ENCODE data around the gene SFTPD. TPM values are rescaled to one million over a fixed set of nuclear protein-coding genes. Genes with fewer than 3 reads are reported as not detected.

Gene SFTPD
- total and polyA plus RNA-seq, 10 of the 15 experiments (the other 5 are each of a cell fraction or from before 2014, with no cell fraction given), result 0.31 TPM; not detected in 9

- in situ Hi-C loops (cut with MboI), result no loop called here
- ATAC-seq, result no peak
- BruUV-seq (replicated peaks), result no TSS peak
- TF ChIP-seq CREB1 (IDR thresholded peaks at IDR 0.05; ENCODE audit: low read depth) (no peak), ZNF592 (IDR thresholded peaks at IDR 0.05) (no peak), MTA3 (IDR thresholded peaks at IDR 0.05; ENCODE audit: borderline replicate concordance, low read length) (no peak), NR2C1 (IDR thresholded peaks at IDR 0.05) (no peak), HDAC6 (IDR thresholded peaks at IDR 0.05; ENCODE audit: unreplicated experiment) (no peak), SMAD5 (IDR thresholded peaks at IDR 0.05; ENCODE audit: low read depth) (no peak), TCF7 (IDR thresholded peaks at IDR 0.05; ENCODE audit: borderline replicate concordance) (no peak), PRDM15 (CRISPR knock-in tag; IDR thresholded peaks at IDR 0.05) (no peak), TARDBP (IDR thresholded peaks at IDR 0.05; ENCODE audit: borderline replicate concordance) (no peak), YBX1 (IDR thresholded peaks at IDR 0.05) (no peak), RELB (IDR thresholded peaks at IDR 0.05; ENCODE audit: low read depth) (no peak), TCF3 (IDR thresholded peaks at IDR 0.05; ENCODE audit: borderline replicate concordance, insufficient read depth, low read depth, low read length) (no peak), RFX5 (IDR thresholded peaks at IDR 0.05; ENCODE audit: low read depth, low read length) (no peak), PAX5 (IDR thresholded peaks at IDR 0.05; ENCODE audit: borderline replicate concordance, low read depth, low read length) (no peak), ZSCAN29 (IDR thresholded peaks at IDR 0.05) (no peak), HCFC1 (IDR thresholded peaks at IDR 0.05; ENCODE audit: low read length) (no peak), POU2F2 (IDR thresholded peaks at IDR 0.05; ENCODE audit: borderline replicate concordance, low read depth, low read length) (no peak), BHLHE40 (IDR thresholded peaks at IDR 0.05; ENCODE audit: borderline replicate concordance in 1 of 2, low read depth in 2 of 2, low read length in 1 of 2) (no peak)
Observed at GRCh38 chr10:79976999-79977398, 28.1 kb upstream of the SFTPD start.

More at GRCh38 chr10:79976999-79977398, 28.1 kb upstream of the SFTPD start:
- no peak overlapping the region for H3K9ac ChIP-seq (ENCODE audit: control insufficient read depth, insufficient read depth, low read length)
- H3K36me3 ChIP-seq (ENCODE audit: control insufficient read depth in 2 of 2, insufficient read depth in 2 of 2, low read length in 1 of 2), result no peaks in the 10 kb centered on the region
- ChIA-PET CTCF (no interaction called here), SMC1A (ENCODE audit: uncharacterized antibody, unreplicated experiment) (no interaction called here), POLR2A (no interaction called here), RAD21 (ENCODE audit: unreplicated experiment) (no interaction called here)
- no peak overlapping the region for H3K27ac ChIP-seq (ENCODE audit: control insufficient read depth, insufficient read depth)
- H3K79me2 ChIP-seq (ENCODE audit: control insufficient read depth, insufficient read depth, low read length), result no peaks in the 10 kb centered on the region
- no peak overlapping the region for H3K4me3 ChIP-seq
- FAIRE-seq, result no peak
- H3K4me2 ChIP-seq (ENCODE audit: control insufficient read depth, insufficient read depth), result no peak overlapping the region
- no peak overlapping the region for H2AFZ ChIP-seq (ENCODE audit: control insufficient read depth, low read depth, low read length)
- H4K20me1 ChIP-seq (ENCODE audit: control insufficient read depth, insufficient read depth), result no peaks in the 10 kb centered on the region
- no peaks in the 10 kb centered on the region; the same call in 2 of the 3 replicates for H3K9me3 ChIP-seq (replicated peaks; ENCODE audit: control insufficient read depth, insufficient read depth, low read length)
- H3K4me1 ChIP-seq (ENCODE audit: control insufficient read depth, insufficient read depth, low read length), result no peaks in the 10 kb centered on the region
- DNase-seq (ENCODE audit: low read depth, low spot score), result no peak
- intact Hi-C loops (cut with micrococcal nuclease; ENCODE audit: unreplicated experiment), result no loop called here
- WGBS (ENCODE audit: insufficient coverage, insufficient replicate concordance, low lambda C conversion rate, missing lambda C conversion rate), result 0% methylated on average over 2 of the region's 2 CpGs
- peaks cover 4% of the 10 kb centered on the region in 2 experiments for H3K27me3 ChIP-seq (replicated peaks in 1 of 2; ENCODE audit: control insufficient read depth in 2 of 2, insufficient read depth in 2 of 2, low read length in 1 of 2)
